ENCODE data around the gene MMP1.

Gene MMP1

DNA sequence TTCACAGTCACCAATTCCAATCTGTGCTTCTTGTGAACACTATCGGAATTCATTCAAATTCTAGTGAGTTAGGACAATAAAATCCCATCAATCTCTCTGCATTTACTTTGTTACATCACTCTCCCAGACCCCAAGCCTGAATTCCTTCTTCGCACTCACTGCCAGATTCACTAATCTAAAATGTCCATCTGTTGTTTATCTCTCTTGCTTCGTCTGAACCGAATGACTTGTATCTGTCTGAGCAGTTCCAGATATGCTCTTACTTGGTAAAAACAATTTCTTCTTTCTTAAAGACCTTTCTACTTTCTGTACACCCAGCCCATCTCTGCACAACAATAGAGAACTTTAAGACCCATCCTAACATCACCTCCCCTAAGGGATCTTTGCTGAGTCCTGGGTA is 24.6 kb downstream of the MMP1 start:
- H3K4me3 ChIP-seq (ENCODE audit: low read length) = no peak overlapping the region
- no peaks in the 10 kb centered on the region for H3K4me1 ChIP-seq (ENCODE audit: control insufficient read depth, insufficient read depth, low read length)
- H3K9ac ChIP-seq (ENCODE audit: low read length) = no peak overlapping the region
- no peaks in the 10 kb centered on the region for H3K36me3 ChIP-seq (ENCODE audit: control insufficient read depth, insufficient read depth, low read length)
- H3K27ac ChIP-seq (ENCODE audit: low read depth, low read length) = no peak overlapping the region
- no peaks in the 10 kb centered on the region for H3K27me3 ChIP-seq (ENCODE audit: control insufficient read depth, insufficient read depth, low read length)

DNA sequence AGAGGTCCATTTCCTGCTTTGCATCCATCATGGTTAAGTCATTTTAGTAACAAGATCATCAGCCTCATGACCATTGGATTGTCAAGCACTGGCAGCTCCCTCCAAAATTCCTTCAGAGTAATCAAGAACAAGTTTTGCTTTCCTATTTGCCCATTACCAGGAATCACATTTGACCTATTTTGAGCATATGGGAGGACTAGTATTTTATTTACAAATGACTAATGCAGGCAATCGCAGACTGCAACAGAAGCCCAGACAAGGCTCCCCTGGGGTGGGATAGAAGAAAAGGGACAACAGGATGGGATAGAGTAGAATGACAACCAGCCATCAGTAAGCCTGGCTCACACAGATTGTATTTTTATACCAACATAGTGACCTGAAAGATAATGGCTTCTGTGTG is 26.6 kb downstream of the MMP1 start:
- no peak overlapping the region for H3K4me3 ChIP-seq (ENCODE audit: low read length)
- H3K4me1 ChIP-seq (ENCODE audit: control insufficient read depth, insufficient read depth, low read length) = no peaks in the 10 kb centered on the region
- no peak overlapping the region for H3K27ac ChIP-seq (ENCODE audit: low read depth, low read length)
- no peaks in the 10 kb centered on the region for H3K27me3 ChIP-seq (ENCODE audit: control insufficient read depth, insufficient read depth, low read length)
- H3K36me3 ChIP-seq (ENCODE audit: control insufficient read depth, insufficient read depth, low read length) = no peaks in the 10 kb centered on the region
- no peak overlapping the region for H3K9ac ChIP-seq (ENCODE audit: low read length)

DNA sequence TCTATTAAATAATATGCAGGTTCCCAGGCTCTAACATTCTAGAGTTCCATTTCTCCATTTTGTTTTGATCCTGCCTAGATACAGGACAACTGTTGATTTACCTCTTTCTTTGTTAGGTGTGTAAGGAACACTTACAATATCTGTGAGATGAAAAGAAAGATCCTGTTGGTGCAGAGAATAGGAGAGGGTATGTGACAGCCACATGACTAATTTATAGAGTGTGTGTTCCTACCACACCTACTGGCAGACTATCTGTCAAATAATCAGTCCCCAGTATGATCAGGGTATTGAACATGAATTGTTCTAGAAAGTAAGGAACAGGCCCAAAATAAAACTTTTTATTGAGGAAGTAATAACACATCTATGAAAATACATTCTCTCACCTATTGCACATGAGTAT is 27.8 kb downstream of the MMP1 start:
- Histone ChIP-seq H3K4me3 (ENCODE audit: low read length) (no peak overlapping the region), H3K27ac (ENCODE audit: low read depth, low read length) (no peak overlapping the region), H3K4me1 (ENCODE audit: control insufficient read depth, insufficient read depth, low read length) (no peaks in the 10 kb centered on the region), H3K9ac (ENCODE audit: low read length) (no peak overlapping the region), H3K27me3 (ENCODE audit: control insufficient read depth, insufficient read depth, low read length) (no peaks in the 10 kb centered on the region), H3K36me3 (ENCODE audit: control insufficient read depth, insufficient read depth, low read length) (no peaks in the 10 kb centered on the region)

GRCh38 chr11:102767800-102768199 is 30.2 kb downstream of the MMP1 start:
- Histone ChIP-seq H3K4me1 (ENCODE audit: control insufficient read depth, insufficient read depth, low read length) (no peaks in the 10 kb centered on the region), H3K4me3 (ENCODE audit: low read length) (no peak overlapping the region), H3K27ac (ENCODE audit: low read depth, low read length) (no peak overlapping the region), H3K9ac (ENCODE audit: low read length) (no peak overlapping the region), H3K27me3 (ENCODE audit: control insufficient read depth, insufficient read depth, low read length) (no peaks in the 10 kb centered on the region), H3K36me3 (ENCODE audit: control insufficient read depth, insufficient read depth, low read length) (no peaks in the 10 kb centered on the region)

- Histone ChIP-seq H3K4me3 (ENCODE audit: low read length) (no peak overlapping the region), H3K27ac (ENCODE audit: low read depth, low read length) (no peak overlapping the region), H3K36me3 (ENCODE audit: control insufficient read depth, insufficient read depth, low read length) (no peaks in the 10 kb centered on the region), H3K4me1 (ENCODE audit: control insufficient read depth, insufficient read depth, low read length) (no peaks in the 10 kb centered on the region), H3K9ac (ENCODE audit: low read length) (no peak overlapping the region), H3K27me3 (ENCODE audit: control insufficient read depth, insufficient read depth, low read length) (no peaks in the 10 kb centered on the region)
Measured at GRCh38 chr11:102763440-102763839, 34.5 kb downstream of the MMP1 start.

DNA sequence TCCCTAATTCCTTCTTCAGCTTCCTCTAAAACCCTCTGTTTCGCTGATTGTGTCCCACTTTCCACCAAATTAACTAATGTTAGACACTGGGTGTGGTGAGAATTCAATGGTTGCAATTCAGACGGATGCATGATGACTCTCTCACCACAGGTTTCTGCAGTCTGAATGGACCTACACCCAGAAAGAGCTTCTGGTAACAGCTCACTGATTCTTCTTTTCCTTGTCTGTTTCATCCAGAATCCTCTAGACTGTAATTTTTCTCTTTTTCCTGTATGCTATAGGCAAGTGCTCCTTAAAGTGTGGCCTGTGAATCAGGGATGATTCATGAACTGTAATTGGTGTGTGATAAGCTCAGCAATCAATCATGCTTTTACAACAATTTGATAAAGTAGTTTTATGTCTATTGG is 35.6 kb downstream of the MMP1 start:
- Histone ChIP-seq H3K36me3 (ENCODE audit: control insufficient read depth, insufficient read depth, low read length) (no peaks in the 10 kb centered on the region), H3K27ac (ENCODE audit: low read depth, low read length) (no peak overlapping the region), H3K9ac (ENCODE audit: low read length) (no peak overlapping the region), H3K4me3 (ENCODE audit: low read length) (no peak overlapping the region), H3K4me1 (ENCODE audit: control insufficient read depth, insufficient read depth, low read length) (no peaks in the 10 kb centered on the region), H3K27me3 (ENCODE audit: control insufficient read depth, insufficient read depth, low read length) (no peaks in the 10 kb centered on the region)

DNA sequence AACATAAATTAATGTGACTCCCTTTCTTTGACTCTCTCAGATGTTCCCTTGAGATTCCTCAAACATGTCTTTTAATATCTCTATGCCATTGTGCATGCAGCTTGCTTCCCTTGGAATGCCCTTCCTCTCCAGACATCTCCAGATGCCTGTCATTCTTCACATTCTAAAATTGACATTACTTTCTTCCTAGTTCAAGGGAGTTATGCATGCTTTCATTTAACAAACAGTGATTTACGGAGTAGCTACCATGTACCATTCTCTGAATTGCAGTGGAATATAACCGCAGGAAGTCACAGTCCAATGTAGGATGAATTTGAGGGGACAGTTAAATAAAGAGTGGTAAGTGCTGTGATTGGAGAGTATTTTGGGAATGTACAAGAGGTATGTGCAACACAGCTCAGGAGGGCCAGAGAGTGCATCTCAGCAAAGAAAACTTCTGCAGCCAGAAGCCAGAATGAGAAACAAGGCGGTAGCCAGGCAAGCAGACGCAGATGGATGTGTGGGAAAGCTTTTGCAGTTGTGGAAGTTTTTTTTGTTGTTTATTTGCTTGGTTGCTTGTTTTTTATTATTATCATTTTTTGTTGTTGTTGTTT is 36.2 kb downstream of the MMP1 start:
- Histone ChIP-seq H3K9ac (ENCODE audit: low read length) (no peak overlapping the region), H3K4me3 (ENCODE audit: low read length) (no peak overlapping the region), H3K36me3 (ENCODE audit: control insufficient read depth, insufficient read depth, low read length) (no peaks in the 10 kb centered on the region), H3K27me3 (ENCODE audit: control insufficient read depth, insufficient read depth, low read length) (no peaks in the 10 kb centered on the region), H3K4me1 (ENCODE audit: control insufficient read depth, insufficient read depth, low read length) (no peaks in the 10 kb centered on the region), H3K27ac (ENCODE audit: low read depth, low read length) (no peak overlapping the region)

GRCh38 chr11:102760344-102761035 is 37.5 kb downstream of the MMP1 start:
- no peaks in the 10 kb centered on the region for H3K27me3 ChIP-seq (ENCODE audit: control insufficient read depth, insufficient read depth, low read length)
- H3K36me3 ChIP-seq (ENCODE audit: control insufficient read depth, insufficient read depth, low read length) = no peaks in the 10 kb centered on the region

GRCh38 chr11:102757823-102758549 is 40.0 kb downstream of the MMP1 start:
- no peaks in the 10 kb centered on the region for H3K36me3 ChIP-seq (ENCODE audit: control insufficient read depth, insufficient read depth, low read length)
- no peaks in the 10 kb centered on the region for H3K4me1 ChIP-seq (ENCODE audit: control insufficient read depth, insufficient read depth, low read length)
- H3K27ac ChIP-seq (ENCODE audit: low read depth, low read length) = no peak overlapping the region
- H3K9ac ChIP-seq (ENCODE audit: low read length) = no peak overlapping the region
- no peak overlapping the region for H3K4me3 ChIP-seq (ENCODE audit: low read length)
- no peaks in the 10 kb centered on the region for H3K27me3 ChIP-seq (ENCODE audit: control insufficient read depth, insufficient read depth, low read length)

More at GRCh38 chr11:102760344-102761035, 37.5 kb downstream of the MMP1 start:
- H3K4me1 ChIP-seq (ENCODE audit: control insufficient read depth, insufficient read depth, low read length) = no peaks in the 10 kb centered on the region
- H3K27ac ChIP-seq (ENCODE audit: low read depth, low read length) = no peak overlapping the region
- H3K9ac ChIP-seq (ENCODE audit: low read length) = no peak overlapping the region
- H3K4me3 ChIP-seq (ENCODE audit: low read length) = no peak overlapping the region

- no peak overlapping the region for H3K27ac ChIP-seq (ENCODE audit: low read depth, low read length)
- H3K4me3 ChIP-seq (ENCODE audit: low read length) = no peak overlapping the region
- H3K4me1 ChIP-seq (ENCODE audit: control insufficient read depth, insufficient read depth, low read length) = no peaks in the 10 kb centered on the region
- H3K27me3 ChIP-seq (ENCODE audit: control insufficient read depth, insufficient read depth, low read length) = no peaks in the 10 kb centered on the region
- no peak overlapping the region for H3K9ac ChIP-seq (ENCODE audit: low read length)
- H3K36me3 ChIP-seq (ENCODE audit: control insufficient read depth, insufficient read depth, low read length) = no peaks in the 10 kb centered on the region
Measured at GRCh38 chr11:102753267-102753666, 44.7 kb downstream of the MMP1 start.

DNA sequence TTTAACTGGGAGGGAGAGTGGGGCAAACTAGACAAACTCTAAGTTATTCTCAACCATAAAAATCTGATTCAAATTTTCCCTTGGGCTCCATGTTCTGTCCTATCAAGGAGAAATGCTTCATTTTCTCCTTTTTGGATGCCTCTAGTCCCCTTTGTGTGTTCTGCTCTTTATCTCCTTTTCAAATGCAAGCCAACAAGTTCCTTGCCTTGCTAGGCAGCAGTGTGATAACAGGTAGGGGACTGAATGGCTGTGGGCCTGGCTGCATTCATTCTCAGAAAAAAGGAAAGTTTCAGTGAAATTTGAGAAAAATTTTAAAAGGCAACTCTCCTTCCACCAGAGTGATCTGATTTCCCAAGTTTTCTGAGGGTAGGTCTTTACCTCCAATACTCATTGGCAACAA is 46.3 kb downstream of the MMP1 start:
- no peaks in the 10 kb centered on the region for H3K36me3 ChIP-seq (ENCODE audit: control insufficient read depth, insufficient read depth, low read length)
- no peak overlapping the region for H3K9ac ChIP-seq (ENCODE audit: low read length)
- no peaks in the 10 kb centered on the region for H3K27me3 ChIP-seq (ENCODE audit: control insufficient read depth, insufficient read depth, low read length)
- no peak overlapping the region for H3K4me3 ChIP-seq (ENCODE audit: low read length)
- H3K4me1 ChIP-seq (ENCODE audit: control insufficient read depth, insufficient read depth, low read length) = no peaks in the 10 kb centered on the region
- H3K27ac ChIP-seq (ENCODE audit: low read depth, low read length) = no peak overlapping the region

DNA sequence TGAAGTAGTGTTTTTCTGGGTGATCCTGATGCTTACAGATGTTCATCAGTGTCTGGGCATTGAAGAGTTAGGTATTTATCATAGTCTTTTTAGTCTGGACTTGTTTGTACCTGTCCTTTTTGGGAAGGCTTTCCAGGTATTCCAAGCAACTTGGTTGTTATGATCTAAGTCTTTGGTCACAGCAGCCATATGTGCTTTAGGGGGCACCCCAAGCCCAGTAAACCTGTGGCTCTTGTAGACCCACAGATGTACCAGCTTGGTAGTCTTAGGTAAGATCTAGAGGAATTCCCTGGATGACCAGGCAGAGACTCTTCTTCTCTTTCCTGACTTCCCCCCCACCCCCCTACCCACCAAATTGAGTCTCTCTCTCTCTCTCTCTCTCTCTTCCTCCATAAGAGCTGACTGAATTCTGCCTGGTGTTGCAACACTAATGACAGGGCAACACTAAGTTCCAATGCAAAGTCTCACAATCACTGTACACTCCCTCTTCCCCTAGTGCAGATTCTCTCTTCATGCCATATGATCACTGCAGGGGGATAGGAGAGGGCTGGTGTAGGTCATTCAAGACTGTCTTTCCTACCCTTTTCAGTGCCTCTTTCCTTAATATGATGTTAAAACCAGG is 48.7 kb downstream of the MMP1 start:
- no peak overlapping the region for H3K4me3 ChIP-seq (ENCODE audit: low read length)
- no peaks in the 10 kb centered on the region for H3K36me3 ChIP-seq (ENCODE audit: control insufficient read depth, insufficient read depth, low read length)
- no peaks in the 10 kb centered on the region for H3K4me1 ChIP-seq (ENCODE audit: control insufficient read depth, insufficient read depth, low read length)
- H3K27ac ChIP-seq (ENCODE audit: low read depth, low read length) = no peak overlapping the region
- H3K9ac ChIP-seq (ENCODE audit: low read length) = no peak overlapping the region
- H3K27me3 ChIP-seq (ENCODE audit: control insufficient read depth, insufficient read depth, low read length) = no peaks in the 10 kb centered on the region

Data from rectal smooth muscle tissue (tissue), 1 donor.